Neural progenitor cell (in vitro differentiated cells): Measurements from ENCODE around the gene PUM2. TPM values are rescaled to one million over a fixed set of nuclear protein-coding genes. Genes with fewer than 3 reads are reported as not detected.

Experiments
- DNase-seq: peaks from one replicate; pipeline ENCODE4 v3.0.0-alpha.2; 2016; ENCODE audit warnings: low spot score
- H2AFZ ChIP-seq: fragments of 200-600 bp; sonication (generic); replicated peaks from 2 replicates; pipeline ENCODE4 v1.6.1; 2016; ENCODE audit warnings: antibody characterized with exemption
- H3F3A ChIP-seq: fragments of 200-600 bp; sonication (generic); 2 replicates; pipeline ENCODE4 v1.6.1; 2016; ENCODE audit warnings: antibody characterized with exemption, low read depth
- H3K27ac ChIP-seq: fragments of 200-600 bp; sonication (generic); 2 replicates; pipeline ENCODE4 v1.5.1; 2016; ENCODE audit warnings: mild to moderate bottlenecking
- H3K27me3 ChIP-seq: fragments of 200-600 bp; sonication (generic); 2 replicates; pipeline ENCODE4 v1.6.1; 2016; ENCODE audit warnings: mild to moderate bottlenecking, moderate library complexity
- H3K36me3 ChIP-seq: fragments of 200-600 bp; sonication (generic); 2 replicates; pipeline ENCODE4 v1.5.1; 2016
- H3K4me1 ChIP-seq: fragments of 200-600 bp; sonication (generic); 2 replicates; pipeline ENCODE4 v1.6.1; 2016; ENCODE audit warnings: mixed run types
- H3K4me2 ChIP-seq: fragments of 200-600 bp; sonication (generic); 2 replicates; pipeline ENCODE4 v1.6.1; 2016
- H3K4me3 ChIP-seq: fragments of 200-600 bp; sonication (generic); 2 replicates; pipeline ENCODE4 v1.5.1; 2016
- H3K79me2 ChIP-seq: fragments of 200-600 bp; sonication (generic); 2 replicates; pipeline ENCODE4 v1.6.1; 2016; ENCODE audit warnings: low read depth
- H3K9ac ChIP-seq: fragments of 200-600 bp; sonication (generic); 2 replicates; pipeline ENCODE4 v1.6.1; 2016
- H3K9me3 ChIP-seq: fragments of 200-600 bp; sonication (generic); 2 replicates; pipeline ENCODE4 v1.5.1; 2016; ENCODE audit warnings: low read depth
- H4K20me1 ChIP-seq: fragments of 200-600 bp; sonication (generic); 2 replicates; pipeline ENCODE4 v1.6.1; 2016; ENCODE audit warnings: low read depth
- H3K27ac Mint-ChIP-seq: 3 replicates; pipeline ENCODE4 v1.8.0; 2021; ENCODE audit warnings: mixed read lengths
- H3K27me3 Mint-ChIP-seq: 2 replicates; pipeline ENCODE4 v1.8.0; 2022; ENCODE audit warnings: low read depth, mild to moderate bottlenecking, inconsistent platforms, moderate library complexity, mixed read lengths; ENCODE audit not compliant: insufficient read depth
- H3K36me3 Mint-ChIP-seq: 3 replicates; pipeline ENCODE4 v1.8.0; 2021; ENCODE audit warnings: mixed read lengths
- H3K4me1 Mint-ChIP-seq: 3 replicates; pipeline ENCODE4 v1.8.0; 2021; ENCODE audit warnings: mixed read lengths
- H3K4me3 Mint-ChIP-seq: 3 replicates; pipeline ENCODE4 v1.8.0; 2021; ENCODE audit warnings: mild to moderate bottlenecking, moderate library complexity, mixed read lengths
- H3K9me3 Mint-ChIP-seq: 3 replicates; pipeline ENCODE4 v1.8.0; 2020; ENCODE audit warnings: mixed read lengths
- CTCF ChIP-seq: fragments of 200-600 bp; sonication (generic); IDR thresholded peaks from 2 replicates; pipeline ENCODE4 v1.5.1; 2017; ENCODE audit warnings: antibody characterized with exemption, mild to moderate bottlenecking
- EZH2 ChIP-seq: fragments of 200-600 bp; sonication (generic); IDR thresholded peaks from 2 replicates; pipeline ENCODE4 v1.6.1; 2017; ENCODE audit warnings: antibody characterized with exemption, mild to moderate bottlenecking, moderate library complexity
- EZH2phosphoT487 ChIP-seq: fragments of 200-600 bp; sonication (generic); IDR thresholded peaks from 2 replicates; pipeline ENCODE4 v1.6.1; 2017; ENCODE audit warnings: antibody characterized with exemption
- total RNA-seq: library from RNA; depleted of rRNA; stranded (reverse); fragments of >200 nt; gene quantifications from 2 replicates; pipeline ENCODE4 v1.2.3, GENCODE V29; 2015; ENCODE audit warnings: low replicate concordance

PUM2 gene
- total RNA-seq, 1 donor from 2014 or later, result 88.4 TPM

DNA sequence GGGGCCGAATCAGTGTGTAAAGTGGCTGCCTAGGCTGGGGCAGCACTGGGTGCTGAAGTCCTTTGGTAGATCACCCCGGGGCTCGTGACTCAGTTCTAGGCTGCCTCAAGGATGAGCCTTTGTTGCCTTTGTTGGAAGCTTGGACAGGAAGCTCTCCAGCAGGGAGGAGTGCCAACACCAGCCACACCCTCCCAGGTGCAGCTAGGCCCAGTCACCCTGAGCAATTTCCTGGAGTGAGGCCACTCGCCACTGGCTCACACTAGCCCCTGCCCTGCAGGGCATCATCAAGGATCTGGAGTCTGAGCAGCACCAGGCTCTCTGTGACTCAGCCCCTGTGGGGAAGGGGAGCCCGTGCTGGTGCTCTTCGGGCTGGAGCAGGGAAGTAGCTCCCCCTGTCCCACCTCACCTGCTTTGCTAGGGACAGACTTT lies 119.0 kb downstream of the PUM2 start:
- Histone ChIP-seq H3K4me1 (peaks cover 2% of the 10 kb centered on the region), H2AFZ (peak overlapping the region; percentile 14), H3F3A (peaks cover under 1% of the 10 kb centered on the region), H3K4me2 (no peak overlapping the region), H3K9ac (no peak overlapping the region), H4K20me1 (no peaks in the 10 kb centered on the region), H3K27ac (no peak overlapping the region), H3K9me3 (no peaks in the 10 kb centered on the region), H3K36me3 (no peaks in the 10 kb centered on the region), H3K4me3 (no peak overlapping the region), H3K27me3 (no peaks in the 10 kb centered on the region), H3K79me2 (no peaks in the 10 kb centered on the region)
- H3K36me3 Mint-ChIP-seq, result no peaks in the 10 kb centered on the region
- H3K4me3 Mint-ChIP-seq, result no peak overlapping the region
- peaks cover 2% of the 10 kb centered on the region for H3K4me1 Mint-ChIP-seq
- H3K9me3 Mint-ChIP-seq, result no peaks in the 10 kb centered on the region
- TF ChIP-seq EZH2 (no peak), CTCF (no peak), EZH2phosphoT487 (no peak)
- DNase-seq, result peak; percentile 34
- peaks cover 14% of the 10 kb centered on the region for H3K27me3 Mint-ChIP-seq
- no peak overlapping the region for H3K27ac Mint-ChIP-seq

- H3K27ac Mint-ChIP-seq, result no peak overlapping the region
- no peak overlapping the region for H2AFZ ChIP-seq
- DNase-seq, result no peak
Observed at GRCh38 chr2:20231159-20231558, 119.5 kb downstream of the PUM2 start.

DNA sequence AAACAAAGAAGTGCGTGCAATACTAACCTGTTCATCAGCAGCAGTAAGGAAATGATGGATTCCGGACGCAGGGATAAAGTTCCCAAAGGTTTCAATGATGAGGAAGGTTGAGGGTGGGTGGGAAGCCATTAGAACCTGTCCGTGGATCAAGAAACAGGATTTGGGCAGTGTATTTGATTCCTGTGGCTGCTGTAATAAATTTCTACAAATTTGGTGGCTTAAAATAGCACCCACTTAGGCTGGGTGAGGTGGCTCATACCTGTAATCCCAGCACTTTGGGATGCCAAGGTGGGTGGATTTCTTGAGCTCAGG lies 120.6 kb downstream of the PUM2 start:
- Histone ChIP-seq H3K4me2 (no peak overlapping the region), H3K27me3 (peaks cover 9% of the 10 kb centered on the region), H3K79me2 (no peaks in the 10 kb centered on the region), H3K9ac (no peak overlapping the region), H3K36me3 (no peaks in the 10 kb centered on the region), H4K20me1 (no peaks in the 10 kb centered on the region), H3K27ac (no peak overlapping the region), H2AFZ (no peak overlapping the region), H3K4me1 (peaks cover 5% of the 10 kb centered on the region), H3K9me3 (no peaks in the 10 kb centered on the region), H3K4me3 (no peak overlapping the region), H3F3A (peaks cover 16% of the 10 kb centered on the region)
- Mint-ChIP-seq H3K9me3 (no peaks in the 10 kb centered on the region), H3K4me1 (peaks cover 3% of the 10 kb centered on the region), H3K27me3 (peaks cover 16% of the 10 kb centered on the region), H3K36me3 (no peaks in the 10 kb centered on the region), H3K27ac (no peak overlapping the region), H3K4me3 (no peak overlapping the region)
- no peak for DNase-seq
- TF ChIP-seq CTCF (no peak), EZH2phosphoT487 (no peak), EZH2 (no peak)

More at GRCh38 chr2:20231159-20231558, 119.5 kb downstream of the PUM2 start:
- H3F3A ChIP-seq, result peaks cover 5% of the 10 kb centered on the region
- no peak overlapping the region for H3K4me3 Mint-ChIP-seq
- no peak overlapping the region for H3K27ac ChIP-seq
- H3K79me2 ChIP-seq, result no peaks in the 10 kb centered on the region
- no peak overlapping the region for H3K4me2 ChIP-seq
- no peak overlapping the region for H3K4me3 ChIP-seq
- TF ChIP-seq EZH2phosphoT487, result no peak
- TF ChIP-seq CTCF, result no peak
- TF ChIP-seq EZH2, result no peak
- H3K36me3 Mint-ChIP-seq, result no peaks in the 10 kb centered on the region
- H3K4me1 ChIP-seq, result no peaks in the 10 kb centered on the region
- peaks cover 3% of the 10 kb centered on the region for H3K27me3 ChIP-seq
- no peaks in the 10 kb centered on the region for H4K20me1 ChIP-seq
- H3K27me3 Mint-ChIP-seq, result peaks cover 14% of the 10 kb centered on the region
- no peaks in the 10 kb centered on the region for H3K36me3 ChIP-seq
- no peak overlapping the region for H3K9ac ChIP-seq
- no peaks in the 10 kb centered on the region for H3K4me1 Mint-ChIP-seq
- H3K9me3 ChIP-seq, result no peaks in the 10 kb centered on the region
- no peaks in the 10 kb centered on the region for H3K9me3 Mint-ChIP-seq
